Measurements from ENCODE around the gene SMAD2. TPM values are rescaled to one million over a fixed set of nuclear protein-coding genes. Genes with fewer than 3 reads are reported as not detected.

Gene SMAD2
- total and polyA plus RNA-seq, 9 of the 15 experiments (the other 6 are each of a cell fraction or from before 2014, with no cell fraction given): 9.2 to 49.6 (median 33.7) TPM

GRCh38 chr18:47801817-47802216, 128.6 kb downstream of the SMAD2 start (continued):
- TF ChIP-seq ZNF239 (CRISPR knock-in tag; IDR thresholded peaks at IDR 0.05): no peak
- TF ChIP-seq ZNF445 (CRISPR knock-in tag; IDR thresholded peaks at IDR 0.05; ENCODE audit: low read depth): no peak

- Histone ChIP-seq H3K4me3 (no peak overlapping the region), H3K4me2 (ENCODE audit: insufficient read depth, low read length) (no peak overlapping the region), H3K79me2 (ENCODE audit: control insufficient read depth, insufficient read depth, low read length) (no peaks in the 10 kb centered on the region), H3K27me3 (ENCODE audit: control insufficient read depth in 2 of 2, insufficient read depth in 2 of 2, low read length in 2 of 2) (peaks cover 0 to 24% of the 10 kb centered on the region in 2 experiments; a peak in 4 of 5 replicates), H3K9ac (ENCODE audit: insufficient read depth in 1 of 2, low read depth in 2 of 2, low read length in 2 of 2) (no peak overlapping the region; a peak in 1 of 4 replicates), H3K9me1 (ENCODE audit: control insufficient read depth, insufficient read depth, low read length) (no peaks in the 10 kb centered on the region), H4K20me1 (replicated peaks; ENCODE audit: control insufficient read depth, insufficient read depth, low read length) (no peaks in the 10 kb centered on the region), H3K27ac (ENCODE audit: extremely low read depth, low read depth, low read length) (no peak overlapping the region), H2AFZ (ENCODE audit: low read depth, low read length) (no peak overlapping the region), H3K4me1 (replicated peaks in 1 of 2; ENCODE audit: control insufficient read depth in 2 of 2, insufficient read depth in 2 of 2, low read length in 2 of 2) (no peaks in the 10 kb centered on the region), H3K36me3 (ENCODE audit: control insufficient read depth, insufficient read depth, low read length) (no peaks in the 10 kb centered on the region), H3K9me3 (replicated peaks; ENCODE audit: control insufficient read depth, insufficient read depth, low read depth, low read length) (no peaks in the 10 kb centered on the region)
- in situ Hi-C loops (cut with MboI): no loop called here
- no TSS peak for BruUV-seq (replicated peaks)
- ChIA-PET CTCF (ENCODE audit: low intra/inter-chr PET ratio) (no interaction called here), POLR2A (interaction anchor here (1.0 kb wide), 1 partner anchor 568 kb away, joined by 3 read pairs; no protein-coding TSS in a partner anchor)
- WGBS (ENCODE audit: insufficient coverage, low coverage, missing lambda C conversion rate): 0% methylated on average over 6 of the region's 6 CpGs
- DNase-seq (ENCODE audit: extremely low read depth in 1 of 4, low spot score in 3 of 4): no peak
- ATAC-seq: no peak
- FAIRE-seq: no peak
- intact Hi-C loops (cut with micrococcal nuclease): no loop called here
- no peak for TF ChIP-seq DIDO1 (tag; IDR thresholded peaks at IDR 0.05; ENCODE audit: low read depth)
- no peak for TF ChIP-seq POLR3A (IDR thresholded peaks at IDR 0.05; ENCODE audit: borderline replicate concordance, extremely low read depth, insufficient read depth, insufficient read length)
- no peak for TF ChIP-seq HLTF (IDR thresholded peaks at IDR 0.05)
- TF ChIP-seq SMARCA4 (IDR thresholded peaks at IDR 0.05): no peak
- no peak for TF ChIP-seq CXXC5 (CRISPR knock-in tag; IDR thresholded peaks at IDR 0.05)
- no peak for TF ChIP-seq NR2C1 (IDR thresholded peaks at IDR 0.05)
- no peak for TF ChIP-seq NR2C1 (tag; IDR thresholded peaks at IDR 0.05)
- TF ChIP-seq, protein P1, sequence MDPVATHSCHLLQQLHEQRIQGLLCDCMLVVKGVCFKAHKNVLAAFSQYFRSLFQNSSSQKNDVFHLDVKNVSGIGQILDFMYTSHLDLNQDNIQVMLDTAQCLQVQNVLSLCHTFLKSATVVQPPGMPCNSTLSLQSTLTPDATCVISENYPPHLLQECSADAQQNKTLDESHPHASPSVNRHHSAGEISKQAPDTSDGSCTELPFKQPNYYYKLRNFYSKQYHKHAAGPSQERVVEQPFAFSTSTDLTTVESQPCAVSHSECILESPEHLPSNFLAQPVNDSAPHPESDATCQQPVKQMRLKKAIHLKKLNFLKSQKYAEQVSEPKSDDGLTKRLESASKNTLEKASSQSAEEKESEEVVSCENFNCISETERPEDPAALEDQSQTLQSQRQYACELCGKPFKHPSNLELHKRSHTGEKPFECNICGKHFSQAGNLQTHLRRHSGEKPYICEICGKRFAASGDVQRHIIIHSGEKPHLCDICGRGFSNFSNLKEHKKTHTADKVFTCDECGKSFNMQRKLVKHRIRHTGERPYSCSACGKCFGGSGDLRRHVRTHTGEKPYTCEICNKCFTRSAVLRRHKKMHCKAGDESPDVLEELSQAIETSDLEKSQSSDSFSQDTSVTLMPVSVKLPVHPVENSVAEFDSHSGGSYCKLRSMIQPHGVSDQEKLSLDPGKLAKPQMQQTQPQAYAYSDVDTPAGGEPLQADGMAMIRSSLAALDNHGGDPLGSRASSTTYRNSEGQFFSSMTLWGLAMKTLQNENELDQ (CRISPR knock-in tag; IDR thresholded peaks at IDR 0.05; ENCODE audit: borderline replicate concordance): no peak
Observed at GRCh38 chr18:47800756-47801155, 129.7 kb downstream of the SMAD2 start.
